BE2C (cell line): ENCODE results near the gene KIF5C.

ENCODE experiments used
- DNase-seq: peaks from one replicate; pipeline ENCODE4 v3.0.0-alpha.2; 2020
- H3K27me3 ChIP-seq: fragments of 250-450 bp; sonication (Bioruptor Pico); 2 replicates; pipeline ENCODE4 v1.5.1; 2020; ENCODE audit warnings: mild to moderate bottlenecking
- H3K36me3 ChIP-seq: fragments of 250-450 bp; sonication (Bioruptor Pico); 2 replicates; pipeline ENCODE4 v1.5.1; 2020; ENCODE audit warnings: mild to moderate bottlenecking
- H3K4me1 ChIP-seq: fragments of 250-450 bp; sonication (Bioruptor Pico); 2 replicates; pipeline ENCODE4 v1.5.1; 2020
- H3K4me3 ChIP-seq: 2 replicates; pipeline ENCODE4 v1.5.1; 2011; ENCODE audit warnings: low read depth, low read length
- H3K9me3 ChIP-seq: fragments of 250-450 bp; sonication (Bioruptor Pico); 2 replicates; pipeline ENCODE4 v1.5.1; 2020
- TF ChIP-seq, protein P1 (sequence below): IDR thresholded peaks from 2 replicates; pipeline ENCODE4 v1.5.1; 2012; ENCODE audit warnings: mild to moderate bottlenecking, low read depth, low read length

Gene KIF5C

DNA sequence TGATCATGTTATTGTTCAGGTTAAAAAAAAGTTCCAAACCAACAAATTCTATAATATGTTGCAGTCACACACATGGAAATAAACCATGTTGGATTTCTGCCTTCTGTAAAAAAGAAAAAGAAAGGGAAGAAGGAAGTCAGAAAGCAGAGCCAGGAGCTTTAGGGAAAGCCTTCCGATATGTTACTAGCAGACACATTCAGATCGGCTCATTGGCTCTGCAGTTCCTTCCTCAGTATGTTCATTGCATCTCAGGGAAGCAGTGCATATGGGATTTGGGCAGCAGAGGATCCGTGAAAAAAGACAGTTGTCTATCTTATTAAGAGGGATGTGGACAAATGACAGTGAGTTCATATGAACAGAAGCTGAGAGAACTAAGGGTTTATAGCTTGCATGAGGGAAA lies 68.1 kb downstream of the KIF5C start:
- DNase-seq: no peak
- Histone ChIP-seq H3K4me3 (no peak overlapping the region), H3K9me3 (no peaks in the 10 kb centered on the region), H3K4me1 (no peaks in the 10 kb centered on the region), H3K27me3 (no peaks in the 10 kb centered on the region), H3K36me3 (no peaks in the 10 kb centered on the region)
- TF ChIP-seq, protein P1, sequence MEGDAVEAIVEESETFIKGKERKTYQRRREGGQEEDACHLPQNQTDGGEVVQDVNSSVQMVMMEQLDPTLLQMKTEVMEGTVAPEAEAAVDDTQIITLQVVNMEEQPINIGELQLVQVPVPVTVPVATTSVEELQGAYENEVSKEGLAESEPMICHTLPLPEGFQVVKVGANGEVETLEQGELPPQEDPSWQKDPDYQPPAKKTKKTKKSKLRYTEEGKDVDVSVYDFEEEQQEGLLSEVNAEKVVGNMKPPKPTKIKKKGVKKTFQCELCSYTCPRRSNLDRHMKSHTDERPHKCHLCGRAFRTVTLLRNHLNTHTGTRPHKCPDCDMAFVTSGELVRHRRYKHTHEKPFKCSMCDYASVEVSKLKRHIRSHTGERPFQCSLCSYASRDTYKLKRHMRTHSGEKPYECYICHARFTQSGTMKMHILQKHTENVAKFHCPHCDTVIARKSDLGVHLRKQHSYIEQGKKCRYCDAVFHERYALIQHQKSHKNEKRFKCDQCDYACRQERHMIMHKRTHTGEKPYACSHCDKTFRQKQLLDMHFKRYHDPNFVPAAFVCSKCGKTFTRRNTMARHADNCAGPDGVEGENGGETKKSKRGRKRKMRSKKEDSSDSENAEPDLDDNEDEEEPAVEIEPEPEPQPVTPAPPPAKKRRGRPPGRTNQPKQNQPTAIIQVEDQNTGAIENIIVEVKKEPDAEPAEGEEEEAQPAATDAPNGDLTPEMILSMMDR: no peak

DNA sequence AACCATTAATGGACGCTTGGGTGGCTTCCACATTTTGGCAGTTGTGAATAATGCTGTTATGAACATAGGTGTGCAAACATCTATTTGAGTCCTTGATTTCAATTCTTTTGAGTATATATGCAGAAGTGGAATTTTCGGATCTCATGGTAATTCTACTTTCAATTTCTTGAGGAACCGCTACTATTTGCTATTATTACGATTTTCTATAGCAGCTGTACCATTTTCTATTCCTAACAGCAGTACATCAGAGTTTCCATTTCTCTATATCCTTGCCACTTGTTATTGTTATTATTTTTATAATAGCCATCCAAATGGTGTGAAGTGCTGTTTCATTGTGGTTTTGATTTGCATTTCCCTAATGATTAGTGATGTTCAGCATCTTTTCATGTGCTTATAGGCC lies 69.5 kb downstream of the KIF5C start:
- TF ChIP-seq, protein P1: no peak
- Histone ChIP-seq H3K27me3 (no peaks in the 10 kb centered on the region), H3K9me3 (no peaks in the 10 kb centered on the region), H3K36me3 (no peaks in the 10 kb centered on the region), H3K4me3 (no peak overlapping the region), H3K4me1 (no peaks in the 10 kb centered on the region)
- DNase-seq: no peak

DNA sequence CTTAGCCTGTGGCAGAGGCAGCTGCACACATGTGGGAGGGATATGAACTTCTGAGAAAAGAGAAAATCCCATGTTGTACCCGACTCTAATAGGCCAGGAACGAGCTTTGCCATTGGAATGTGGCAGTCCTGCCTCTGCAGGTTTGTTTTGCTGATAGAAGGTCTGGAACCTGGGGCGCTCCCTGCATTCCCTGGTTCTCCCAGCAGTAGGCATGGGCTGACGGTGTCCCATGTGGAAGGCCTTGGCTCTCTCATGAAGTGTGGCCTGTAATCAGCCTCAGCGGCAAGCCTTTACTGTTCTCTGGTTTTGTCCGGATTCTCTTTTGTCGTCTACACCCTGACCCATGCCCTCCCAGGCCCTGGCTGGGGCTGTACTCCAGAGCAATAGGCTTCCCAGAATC lies 72.3 kb downstream of the KIF5C start:
- no peaks in the 10 kb centered on the region for H3K36me3 ChIP-seq
- no peaks in the 10 kb centered on the region for H3K9me3 ChIP-seq
- no peaks in the 10 kb centered on the region for H3K4me1 ChIP-seq
- DNase-seq: no peak
- TF ChIP-seq, protein P1: no peak
- no peak overlapping the region for H3K4me3 ChIP-seq
- no peaks in the 10 kb centered on the region for H3K27me3 ChIP-seq

DNA sequence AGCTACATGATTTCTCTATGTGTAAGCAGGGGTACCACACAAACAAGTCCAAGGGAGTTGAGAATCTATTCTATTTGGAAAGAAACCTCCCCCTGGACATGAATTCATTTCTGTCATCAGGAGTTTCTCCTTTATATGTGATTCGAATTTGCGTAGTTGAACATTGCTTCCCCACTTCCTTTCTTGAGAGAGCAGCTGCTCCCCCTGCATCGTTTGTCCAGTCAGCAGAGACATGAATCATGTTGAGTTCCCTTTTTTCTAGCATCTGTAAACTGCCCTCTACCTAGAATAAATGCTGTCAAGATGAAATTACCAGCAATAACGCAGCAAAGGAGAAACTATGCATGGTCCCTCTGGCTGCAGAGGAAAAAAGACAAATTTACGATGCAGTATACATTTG lies 73.8 kb downstream of the KIF5C start:
- no peak overlapping the region for H3K4me3 ChIP-seq
- no peaks in the 10 kb centered on the region for H3K4me1 ChIP-seq
- no peaks in the 10 kb centered on the region for H3K27me3 ChIP-seq
- TF ChIP-seq, protein P1: no peak
- no peak for DNase-seq
- H3K36me3 ChIP-seq: no peaks in the 10 kb centered on the region
- no peaks in the 10 kb centered on the region for H3K9me3 ChIP-seq

DNA sequence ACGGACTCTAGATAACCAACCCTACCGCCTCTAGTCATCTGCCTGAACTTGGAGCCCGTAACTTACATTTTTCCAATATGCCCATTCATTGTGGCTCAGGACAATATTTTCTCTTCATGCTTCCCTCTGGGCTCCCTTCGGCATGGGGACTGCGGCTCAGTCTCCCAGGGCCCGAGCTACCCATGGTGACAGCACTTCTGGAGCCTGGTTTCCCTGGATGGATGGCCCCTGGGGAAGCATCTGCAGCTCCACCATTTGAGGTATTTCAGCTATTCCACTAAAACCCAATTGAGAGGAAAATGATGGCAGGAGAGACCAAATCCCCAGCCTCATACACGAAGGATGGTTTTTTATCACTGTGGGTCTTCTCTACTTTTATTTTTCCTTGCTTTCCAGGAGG lies 74.3 kb downstream of the KIF5C start:
- Histone ChIP-seq H3K27me3 (no peaks in the 10 kb centered on the region), H3K36me3 (no peaks in the 10 kb centered on the region), H3K4me3 (no peak overlapping the region), H3K4me1 (no peaks in the 10 kb centered on the region), H3K9me3 (no peaks in the 10 kb centered on the region)
- no peak for DNase-seq
- TF ChIP-seq, protein P1: no peak

- Histone ChIP-seq H3K27me3 (no peaks in the 10 kb centered on the region), H3K4me3 (no peak overlapping the region), H3K9me3 (no peaks in the 10 kb centered on the region), H3K36me3 (no peaks in the 10 kb centered on the region), H3K4me1 (no peaks in the 10 kb centered on the region)
- TF ChIP-seq, protein P1: no peak
- no peak for DNase-seq
Measured at GRCh38 chr2:148952621-148953020, 77.6 kb downstream of the KIF5C start.
